Ovary (tissue), 9 donors: Measurements from ENCODE around the gene ASPHD1. TPM values are rescaled to one million over a fixed set of nuclear protein-coding genes. Genes with fewer than 3 reads are reported as not detected.
"Not testable (repeated sequence)": the region's sequence is repeated elsewhere in the genome, so short reads cannot be mapped to it uniquely, and the experiment has no call there.

Experiments used
- DNase-seq, 5 donors: peaks; one replicate each; pipeline ENCODE4 v3.0.0-alpha.2; 2019 to 2020
- H3K27ac ChIP-seq, 2 donors: fragments of 200-600 bp; one replicate each; pipeline versions ENCODE4 v1.5.1 to v1.8.0; 2019 to 2022
- H3K27me3 ChIP-seq: fragments of 200-600 bp; one replicate; pipeline ENCODE4 v1.8.0; 2022
- H3K36me3 ChIP-seq: fragments of 200-600 bp; sonication (generic); one replicate; pipeline ENCODE4 v1.5.1; 2019
- H3K4me1 ChIP-seq: one replicate; pipeline ENCODE4 v1.8.1; 2013; ENCODE audit warnings: mild to moderate bottlenecking, moderate library complexity; ENCODE audit not compliant: insufficient read depth
- H3K4me3 ChIP-seq: fragments of 200-600 bp; sonication (generic); one replicate; pipeline ENCODE4 v1.5.1; 2017
- H3K9me3 ChIP-seq, 2 donors: fragments of 200-600 bp in 1 of 2; sonication (generic) in 1 of 2; one replicate each; pipeline versions ENCODE4 v1.5.1 to v1.8.1; 2013 to 2019; ENCODE audit warnings: mild to moderate bottlenecking in 1 of 2, moderate library complexity in 1 of 2
- EP300 ChIP-seq: sonication (generic); formaldehyde crosslinking; IDR thresholded peaks from one replicate; pipeline ENCODE4 v1.6.1; 2017; ENCODE audit warnings: antibody characterized with exemption
- POLR2A ChIP-seq: fragments of 450-650 bp; IDR thresholded peaks from one replicate; pipeline ENCODE4 v1.6.1; 2017; ENCODE audit warnings: antibody characterized with exemption, mild to moderate bottlenecking, moderate library complexity
- WGBS, 3 donors: extraction: QIAGEN DNeasy Blood & Tissue Kit in 1 of 3; methylation state at CpG; one replicate each; pipeline versions ENCODE4 v1.1.5 to v1.1.7; 2013 to 2017; 5-methylcytosine and 5-hydroxymethylcytosine counted together
- intact Hi-C, 4 donors: fragments of 100-400 bp; cut with DNase I; formaldehyde crosslinking; loops; one replicate each; pipeline versions ENCODE4 v1.11.0 to v1.15.1; 2022 to 2023
- polyA plus RNA-seq, 2 donors: library from polyadenylated mRNA; stranded (reverse); fragments of 200-250 nt in 1 of 2; fragments of 350-450 nt in 1 of 2; fragmentation: Illumina TruSeq in 1 of 2; extraction: RNeasy Lipid Tissue Mini Kit (QIAGEN cat#74804) in 1 of 2; gene quantifications; one replicate each; pipeline ENCODE4 v1.2.3, GENCODE V29; 2013 to 2014
- total RNA-seq, 7 donors: library from RNA; depleted of rRNA in 2 of 7; stranded (reverse); fragments of >200 nt in 2 of 7; fragmentation: NEBNext Ultra II Directional in 3 of 7; extraction: Animal tissue kit (Norgen Biotek cat#: 25700) in 3 of 7; gene quantifications; one replicate each; pipeline versions ENCODE4 v1.1.0 to v1.2.4, GENCODE V29; 2016 to 2023
- TF ChIP-seq, protein P1 (sequence below), 3 donors: fragments of 450-650 bp in 2 of 3; fragments of 200-600 bp in 1 of 3; IDR thresholded peaks; one replicate each; pipeline versions ENCODE4 v1.5.1 to v1.8.0; 2016 to 2022; ENCODE audit warnings: antibody characterized with exemption in 3 of 3, mild to moderate bottlenecking in 1 of 3
- donor health status: DM: no; HTN: no; CAD: no; lungs with moderate emphysema.
- donor health status: DM: no; HTN: no; CAD: no.
- donor health status: Bipolar disorder and iron deficiency.
- donor health status: DM: yes; HTN: yes; CAD: no.
- donor health status: DM: no; HTN: no; CAD: no.
- donor health status: DM: yes; HTN: yes; CAD: no.

The ASPHD1 gene
- total and polyA plus RNA-seq, 9 donors = 0.38 to 7.8 (median 1.2) TPM; not detected in 1

GRCh38 chr16:29881050-29881449 is 19.2 kb upstream of the ASPHD1 start:
- intact Hi-C loops = loop anchor here in 1 of 4 donors (10.0 kb wide), 1 partner anchor 134 kb away; the partner anchor contains the start of gene DOC2A
- WGBS, 3 donors = 85 to 92% (median 91%) methylated on average over 3 of the region's 3 CpGs

GRCh38 chr16:29883987-29884386 is 16.3 kb upstream of the ASPHD1 start:
- H3K9me3 ChIP-seq = no peaks in the 10 kb centered on the region
- no peaks in the 10 kb centered on the region for H3K36me3 ChIP-seq
- DNase-seq = no peak
- no peaks in the 10 kb centered on the region for H3K4me1 ChIP-seq
- H3K4me3 ChIP-seq = no peak overlapping the region
- WGBS, 3 donors = 58 to 88% (median 82%) methylated on average over 6 of the region's 6 CpGs
- no peaks in the 10 kb centered on the region for H3K27me3 ChIP-seq
- TF ChIP-seq, protein P1, sequence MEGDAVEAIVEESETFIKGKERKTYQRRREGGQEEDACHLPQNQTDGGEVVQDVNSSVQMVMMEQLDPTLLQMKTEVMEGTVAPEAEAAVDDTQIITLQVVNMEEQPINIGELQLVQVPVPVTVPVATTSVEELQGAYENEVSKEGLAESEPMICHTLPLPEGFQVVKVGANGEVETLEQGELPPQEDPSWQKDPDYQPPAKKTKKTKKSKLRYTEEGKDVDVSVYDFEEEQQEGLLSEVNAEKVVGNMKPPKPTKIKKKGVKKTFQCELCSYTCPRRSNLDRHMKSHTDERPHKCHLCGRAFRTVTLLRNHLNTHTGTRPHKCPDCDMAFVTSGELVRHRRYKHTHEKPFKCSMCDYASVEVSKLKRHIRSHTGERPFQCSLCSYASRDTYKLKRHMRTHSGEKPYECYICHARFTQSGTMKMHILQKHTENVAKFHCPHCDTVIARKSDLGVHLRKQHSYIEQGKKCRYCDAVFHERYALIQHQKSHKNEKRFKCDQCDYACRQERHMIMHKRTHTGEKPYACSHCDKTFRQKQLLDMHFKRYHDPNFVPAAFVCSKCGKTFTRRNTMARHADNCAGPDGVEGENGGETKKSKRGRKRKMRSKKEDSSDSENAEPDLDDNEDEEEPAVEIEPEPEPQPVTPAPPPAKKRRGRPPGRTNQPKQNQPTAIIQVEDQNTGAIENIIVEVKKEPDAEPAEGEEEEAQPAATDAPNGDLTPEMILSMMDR (IDR thresholded peaks at IDR 0.05) = no peak
- TF ChIP-seq POLR2A = no peak
- no peak for TF ChIP-seq EP300
- no peak overlapping the region for H3K27ac ChIP-seq
- intact Hi-C loops = loop anchor here in 1 of 4 donors (10.0 kb wide), 1 partner anchor 131 kb away; the partner anchor contains the start of gene DOC2A

More at GRCh38 chr16:29881050-29881449, 19.2 kb upstream of the ASPHD1 start:
- no peak overlapping the region for H3K4me3 ChIP-seq
- no peak overlapping the region for H3K27ac ChIP-seq
- no peak for DNase-seq
- TF ChIP-seq POLR2A = no peak
- TF ChIP-seq, protein P1 (IDR thresholded peaks at IDR 0.05) = no peak
- H3K4me1 ChIP-seq = no peaks in the 10 kb centered on the region
- H3K36me3 ChIP-seq = no peaks in the 10 kb centered on the region
- no peaks in the 10 kb centered on the region for H3K9me3 ChIP-seq
- H3K27me3 ChIP-seq = no peaks in the 10 kb centered on the region

GRCh38 chr16:29889372-29889771 is 10.9 kb upstream of the ASPHD1 start:
- H3K36me3 ChIP-seq, H3K4me1 ChIP-seq, H3K27ac ChIP-seq, H3K4me3 ChIP-seq, DNase-seq, H3K27me3 ChIP-seq, H3K9me3 ChIP-seq: not testable (repeated sequence)
- 89 to 99% (median 98%) methylated on average over 3 of the region's 3 CpGs for WGBS, 3 donors
- intact Hi-C loops = loop anchor here in 1 of 4 donors (10.0 kb wide), 1 partner anchor 125 kb away; the partner anchor contains the start of gene DOC2A

GRCh38 chr16:29891525-29892457 is 8.5 kb upstream of the ASPHD1 start:
- intact Hi-C loops = no loop called here
- TF ChIP-seq EP300 = no peak
- TF ChIP-seq POLR2A = no peak
- TF ChIP-seq, protein P1 (IDR thresholded peaks at IDR 0.05) = no peak
- Histone ChIP-seq H3K27ac (no peak overlapping the region), H3K4me1 (no peaks in the 10 kb centered on the region), H3K27me3 (no peaks in the 10 kb centered on the region), H3K9me3 (no peaks in the 10 kb centered on the region), H3K4me3 (no peak overlapping the region), H3K36me3 (no peaks in the 10 kb centered on the region)
- DNase-seq = no peak
- WGBS, 3 donors = 69 to 79% (median 77%) methylated on average over 10 of the region's 10 CpGs

GRCh38 chr16:29892458-29892813 is 7.9 kb upstream of the ASPHD1 start:
- Histone ChIP-seq H3K4me1 (no peaks in the 10 kb centered on the region), H3K27ac (no peak overlapping the region), H3K36me3 (no peaks in the 10 kb centered on the region), H3K27me3 (no peaks in the 10 kb centered on the region), H3K4me3 (no peak overlapping the region), H3K9me3 (no peaks in the 10 kb centered on the region)
- intact Hi-C loops = no loop called here
- DNase-seq = no peak
- TF ChIP-seq POLR2A = no peak
- TF ChIP-seq, protein P1 (IDR thresholded peaks at IDR 0.05) = no peak
- TF ChIP-seq EP300 = no peak
- WGBS, 3 donors = 92 to 95% (median 92%) methylated on average over 6 of the region's 6 CpGs
